ENCODE results near the gene CUEDC1. TPM values are rescaled to one million over a fixed set of nuclear protein-coding genes. Genes with fewer than 3 reads are reported as not detected.

Gene CUEDC1
- total RNA-seq, 2 donors from 2014 or later: 33.0 to 44.9 TPM

DNA sequence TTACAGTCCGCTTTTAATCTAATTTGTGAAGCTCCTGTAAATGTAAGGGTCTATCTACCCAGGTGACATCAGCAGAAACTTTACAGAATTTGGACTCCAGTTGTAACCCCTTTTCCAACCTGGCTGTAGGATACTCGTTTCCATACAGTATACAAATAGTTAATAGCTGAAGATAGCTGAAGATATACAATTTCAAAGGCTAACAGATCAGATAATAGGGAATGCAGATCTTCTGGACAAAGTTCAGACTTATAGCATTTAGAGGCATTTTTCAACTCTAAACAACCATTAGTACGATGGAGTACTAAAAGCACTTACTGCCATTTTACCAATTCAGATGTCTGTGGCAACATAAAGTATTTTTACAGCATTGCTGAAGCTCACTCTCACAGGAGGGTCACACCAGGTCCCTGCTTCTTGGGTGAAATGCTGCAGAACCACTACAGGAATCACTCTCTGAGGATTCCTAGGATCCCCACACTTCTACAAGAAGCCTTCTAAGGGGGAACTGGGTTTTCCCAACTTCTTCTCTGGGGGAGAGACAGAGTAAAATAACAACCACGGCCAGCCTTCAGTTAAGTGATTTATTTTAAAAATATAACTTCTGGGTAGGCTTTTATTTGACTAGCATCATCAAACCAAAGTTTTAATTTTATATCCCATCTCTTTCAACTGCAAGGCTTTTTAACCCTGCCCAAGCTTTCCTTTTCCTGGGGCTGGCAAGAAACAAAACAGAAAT, 29.9 kb upstream of the CUEDC1 start:
- peaks cover 10% of the 10 kb centered on the region for H3K4me1 ChIP-seq (replicated peaks)
- H3K9me3 ChIP-seq: no peaks in the 10 kb centered on the region
- no peaks in the 10 kb centered on the region for H3K27me3 ChIP-seq (replicated peaks; ENCODE audit: insufficient read depth)
- H3K27ac ChIP-seq: peak overlapping the region; percentile 93 to 96
- no peak for TF ChIP-seq POLR2AphosphoS5 (IDR thresholded peaks at IDR 0.05)
- TF ChIP-seq, protein P1, sequence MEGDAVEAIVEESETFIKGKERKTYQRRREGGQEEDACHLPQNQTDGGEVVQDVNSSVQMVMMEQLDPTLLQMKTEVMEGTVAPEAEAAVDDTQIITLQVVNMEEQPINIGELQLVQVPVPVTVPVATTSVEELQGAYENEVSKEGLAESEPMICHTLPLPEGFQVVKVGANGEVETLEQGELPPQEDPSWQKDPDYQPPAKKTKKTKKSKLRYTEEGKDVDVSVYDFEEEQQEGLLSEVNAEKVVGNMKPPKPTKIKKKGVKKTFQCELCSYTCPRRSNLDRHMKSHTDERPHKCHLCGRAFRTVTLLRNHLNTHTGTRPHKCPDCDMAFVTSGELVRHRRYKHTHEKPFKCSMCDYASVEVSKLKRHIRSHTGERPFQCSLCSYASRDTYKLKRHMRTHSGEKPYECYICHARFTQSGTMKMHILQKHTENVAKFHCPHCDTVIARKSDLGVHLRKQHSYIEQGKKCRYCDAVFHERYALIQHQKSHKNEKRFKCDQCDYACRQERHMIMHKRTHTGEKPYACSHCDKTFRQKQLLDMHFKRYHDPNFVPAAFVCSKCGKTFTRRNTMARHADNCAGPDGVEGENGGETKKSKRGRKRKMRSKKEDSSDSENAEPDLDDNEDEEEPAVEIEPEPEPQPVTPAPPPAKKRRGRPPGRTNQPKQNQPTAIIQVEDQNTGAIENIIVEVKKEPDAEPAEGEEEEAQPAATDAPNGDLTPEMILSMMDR (IDR thresholded peaks at IDR 0.05): no peak
- no peak for TF ChIP-seq POLR2A (IDR thresholded peaks at IDR 0.05)
- 28% methylated on average over 4 of the region's 4 CpGs for WGBS
- DNase-seq (ENCODE audit: low spot score): no peak
- intact Hi-C loops (cut with DNase I): loop anchor here (5.0 kb wide), 1 partner anchor 93 kb away; no protein-coding TSS in a partner anchor
- no peak overlapping the region for H3K4me3 ChIP-seq
- H3K36me3 ChIP-seq: no peaks in the 10 kb centered on the region

GRCh38 chr17:57984261-57984890, 29.2 kb upstream of the CUEDC1 start:
- intact Hi-C loops (cut with DNase I): no loop called here
- no peak for DNase-seq (ENCODE audit: low spot score)
- Histone ChIP-seq H3K4me3 (no peak overlapping the region), H3K36me3 (no peaks in the 10 kb centered on the region), H3K27ac (peak overlapping the region in 1 of 2 donors; percentile 93), H3K27me3 (replicated peaks; ENCODE audit: insufficient read depth) (no peaks in the 10 kb centered on the region), H3K9me3 (no peaks in the 10 kb centered on the region), H3K4me1 (replicated peaks) (peaks cover 10% of the 10 kb centered on the region)
- 21% methylated on average over 4 of the region's 4 CpGs for WGBS
- TF ChIP-seq, protein P1 (IDR thresholded peaks at IDR 0.05): no peak
- TF ChIP-seq POLR2AphosphoS5 (IDR thresholded peaks at IDR 0.05): no peak
- no peak for TF ChIP-seq POLR2A (IDR thresholded peaks at IDR 0.05)

DNA sequence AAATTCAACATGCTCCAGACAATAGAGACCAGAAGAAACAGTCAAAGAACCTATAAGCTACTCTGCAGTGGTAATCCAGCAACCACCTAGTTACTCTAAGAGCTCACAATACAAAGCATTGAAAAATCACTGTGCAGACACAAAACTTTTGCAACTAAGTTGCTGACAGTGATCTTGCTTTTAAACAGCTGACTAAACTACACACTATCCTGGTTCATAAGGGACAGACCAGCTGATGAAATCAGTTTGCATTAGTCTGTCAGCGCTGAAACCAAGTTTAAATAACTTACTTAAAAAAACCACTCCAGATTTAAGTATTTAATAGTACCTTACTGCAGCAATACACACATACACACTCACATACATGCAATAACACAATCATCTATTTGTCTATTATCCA, 28.2 kb upstream of the CUEDC1 start:
- no peaks in the 10 kb centered on the region for H3K27me3 ChIP-seq (replicated peaks; ENCODE audit: insufficient read depth)
- 54% methylated on average over 1 of the region's 1 CpG for WGBS
- TF ChIP-seq POLR2AphosphoS5 (IDR thresholded peaks at IDR 0.05) (no peak), POLR2A (IDR thresholded peaks at IDR 0.05) (no peak)
- TF ChIP-seq, protein P1 (IDR thresholded peaks at IDR 0.05): no peak
- H3K4me1 ChIP-seq (replicated peaks): peaks cover 10% of the 10 kb centered on the region
- H3K27ac ChIP-seq: no peak overlapping the region
- no peaks in the 10 kb centered on the region for H3K36me3 ChIP-seq
- DNase-seq (ENCODE audit: low spot score): no peak
- H3K9me3 ChIP-seq: no peaks in the 10 kb centered on the region
- intact Hi-C loops (cut with DNase I): no loop called here
- H3K4me3 ChIP-seq: no peak overlapping the region

- Histone ChIP-seq H3K27ac (no peak overlapping the region), H3K4me3 (no peak overlapping the region), H3K36me3 (peaks cover 0 to 5% of the 10 kb centered on the region in 2 donors), H3K9me3 (no peaks in the 10 kb centered on the region), H3K4me1 (replicated peaks) (peaks cover 10% of the 10 kb centered on the region), H3K27me3 (replicated peaks; ENCODE audit: insufficient read depth) (no peaks in the 10 kb centered on the region)
- DNase-seq (ENCODE audit: low spot score): no peak
- 67% methylated on average over 14 of the region's 14 CpGs for WGBS
- TF ChIP-seq POLR2A (IDR thresholded peaks at IDR 0.05) (no peak), POLR2AphosphoS5 (IDR thresholded peaks at IDR 0.05) (no peak)
- TF ChIP-seq, protein P1 (IDR thresholded peaks at IDR 0.05): no peak
- intact Hi-C loops (cut with DNase I): no loop called here
Observed at GRCh38 chr17:57982452-57983170, 27.4 kb upstream of the CUEDC1 start.

Data from prostate gland (tissue), 2 donors.